PC-9 (cell line): ENCODE data around the gene BPIFB3.

Experiments
- EZH2 ChIP-seq: fragments of 200-600 bp; sonication (generic); IDR thresholded peaks from 2 replicates; pipeline ENCODE4 v1.8.0; 2017; ENCODE audit warnings: antibody characterized with exemption, low read depth
- TF ChIP-seq, protein P1 (sequence below): fragments of 200-600 bp; sonication (generic); conservative IDR thresholded peaks from 2 replicates; pipeline ENCODE4 v1.6.1; 2017; ENCODE audit warnings: mixed run types, antibody characterized with exemption, mild to moderate bottlenecking, moderate library complexity

DNA sequence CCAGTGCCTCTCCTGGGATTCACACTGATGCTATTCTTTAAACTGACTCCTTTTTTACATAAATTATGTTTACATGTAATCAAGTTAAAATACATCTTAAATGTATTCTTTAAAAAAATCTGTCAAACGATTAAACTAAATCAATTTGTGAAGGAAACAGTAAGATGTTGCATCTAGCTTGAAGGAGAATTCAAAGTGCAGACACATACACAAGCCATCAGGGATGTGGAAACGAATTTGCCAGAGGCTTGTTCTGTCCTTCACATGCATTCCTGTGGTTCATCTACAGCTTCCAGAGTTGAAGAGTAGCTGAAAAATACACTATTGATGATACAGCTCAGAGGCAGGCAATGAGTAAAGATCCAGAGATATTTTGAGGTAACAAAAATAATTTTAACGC, 7.3 kb upstream of the BPIFB3 start:
- TF ChIP-seq, protein P1, sequence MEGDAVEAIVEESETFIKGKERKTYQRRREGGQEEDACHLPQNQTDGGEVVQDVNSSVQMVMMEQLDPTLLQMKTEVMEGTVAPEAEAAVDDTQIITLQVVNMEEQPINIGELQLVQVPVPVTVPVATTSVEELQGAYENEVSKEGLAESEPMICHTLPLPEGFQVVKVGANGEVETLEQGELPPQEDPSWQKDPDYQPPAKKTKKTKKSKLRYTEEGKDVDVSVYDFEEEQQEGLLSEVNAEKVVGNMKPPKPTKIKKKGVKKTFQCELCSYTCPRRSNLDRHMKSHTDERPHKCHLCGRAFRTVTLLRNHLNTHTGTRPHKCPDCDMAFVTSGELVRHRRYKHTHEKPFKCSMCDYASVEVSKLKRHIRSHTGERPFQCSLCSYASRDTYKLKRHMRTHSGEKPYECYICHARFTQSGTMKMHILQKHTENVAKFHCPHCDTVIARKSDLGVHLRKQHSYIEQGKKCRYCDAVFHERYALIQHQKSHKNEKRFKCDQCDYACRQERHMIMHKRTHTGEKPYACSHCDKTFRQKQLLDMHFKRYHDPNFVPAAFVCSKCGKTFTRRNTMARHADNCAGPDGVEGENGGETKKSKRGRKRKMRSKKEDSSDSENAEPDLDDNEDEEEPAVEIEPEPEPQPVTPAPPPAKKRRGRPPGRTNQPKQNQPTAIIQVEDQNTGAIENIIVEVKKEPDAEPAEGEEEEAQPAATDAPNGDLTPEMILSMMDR, result no peak
- no peak for TF ChIP-seq EZH2
